Measurements from ENCODE around the gene ITPR1.
A peak's percentile ranks its signal among the peaks of the same experiment; 100 is the strongest.

Gene ITPR1

GRCh38 chr3:4856564-4856963 is 363.4 kb downstream of the ITPR1 start:
- DNase-seq (ENCODE audit: low spot score): no peak

- no peak for DNase-seq (ENCODE audit: low spot score)
Measured at GRCh38 chr3:4856986-4857385, 363.8 kb downstream of the ITPR1 start.

DNA sequence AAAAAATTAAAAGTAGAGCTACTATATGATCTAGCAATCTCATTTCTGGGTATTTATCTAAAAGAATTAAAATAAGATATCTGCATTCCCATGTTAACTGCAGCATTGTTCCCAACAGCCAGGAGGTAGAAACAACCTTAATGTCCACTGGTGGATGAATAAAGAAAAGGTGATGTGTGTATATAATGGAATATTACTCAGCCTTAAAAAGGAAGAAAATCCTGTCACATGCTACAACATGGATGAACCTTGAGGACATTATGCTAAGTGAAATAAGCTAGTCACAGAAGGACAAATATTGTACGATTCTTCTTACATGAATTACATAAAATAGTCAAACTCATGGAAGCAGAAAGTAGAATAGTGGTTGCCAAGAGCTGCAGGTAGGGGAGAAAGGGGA is 366.6 kb downstream of the ITPR1 start:
- DNase-seq (ENCODE audit: low spot score): no peak

- DNase-seq (ENCODE audit: low spot score): no peak
Measured at GRCh38 chr3:4862973-4863372, 369.8 kb downstream of the ITPR1 start.

DNA sequence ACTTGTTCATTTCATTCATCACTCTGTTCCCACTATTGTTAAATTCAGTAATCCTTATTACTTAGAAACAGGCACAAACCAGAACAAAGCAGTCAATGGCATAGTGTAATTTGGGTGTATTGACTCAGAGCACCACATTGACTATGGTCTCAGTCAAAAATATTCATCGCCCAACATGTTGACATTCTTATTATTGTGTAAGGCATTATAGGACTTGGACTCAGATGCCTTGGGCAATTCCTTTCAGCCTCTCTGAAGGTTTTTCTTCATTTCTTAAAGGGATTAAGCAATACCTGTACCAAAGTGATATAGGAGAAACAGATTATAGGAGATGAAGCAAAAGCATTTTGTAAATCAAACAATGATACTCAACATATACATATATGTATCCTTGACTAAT is 371.4 kb downstream of the ITPR1 start:
- DNase-seq (ENCODE audit: low spot score): no peak

DNA sequence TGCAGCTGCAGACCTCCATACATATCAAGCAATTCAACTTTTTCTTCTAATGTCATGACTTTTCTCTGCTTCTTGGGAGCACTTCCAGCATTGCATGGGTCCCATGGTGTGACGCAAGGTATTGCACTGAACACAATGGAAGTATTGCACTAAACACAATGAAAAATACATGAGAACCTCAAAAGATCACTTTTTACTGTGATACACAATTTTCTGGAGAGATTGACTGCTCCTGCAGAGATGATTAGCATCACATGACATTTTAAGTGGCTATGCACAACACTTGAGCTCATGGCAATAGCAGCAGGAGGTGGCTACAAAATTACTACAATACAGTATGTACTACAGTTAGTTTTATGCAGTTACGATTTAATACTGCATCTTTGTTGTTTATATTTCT is 372.6 kb downstream of the ITPR1 start:
- no peak for DNase-seq (ENCODE audit: low spot score)

DNA sequence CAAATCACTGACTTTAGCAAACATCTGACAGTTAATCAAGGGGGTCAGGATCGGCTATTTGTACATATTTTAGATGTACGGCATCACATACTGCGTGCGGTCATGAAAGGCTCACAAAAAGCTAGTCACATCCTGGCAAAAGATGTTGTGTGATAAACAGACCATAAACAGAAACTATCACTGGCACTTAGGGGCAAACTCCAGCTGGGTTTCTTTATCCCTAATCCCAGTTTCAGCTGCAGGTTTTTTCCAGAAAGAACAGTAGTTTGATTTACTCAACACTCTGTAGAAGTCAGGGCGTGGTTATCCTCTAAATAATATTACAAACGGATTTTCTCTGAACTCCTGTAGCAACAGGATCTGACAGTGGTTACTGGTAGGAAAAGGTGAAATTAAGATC is 373.7 kb downstream of the ITPR1 start:
- DNase-seq (ENCODE audit: low spot score): peak; percentile 43

- no peak for DNase-seq (ENCODE audit: low spot score)
Measured at GRCh38 chr3:4877173-4877787, 384.1 kb downstream of the ITPR1 start.

GRCh38 chr3:4880850-4881249 is 387.7 kb downstream of the ITPR1 start:
- DNase-seq (ENCODE audit: low spot score): no peak

- no peak for DNase-seq (ENCODE audit: low spot score)
Measured at GRCh38 chr3:4882548-4882947, 389.4 kb downstream of the ITPR1 start.

DNA sequence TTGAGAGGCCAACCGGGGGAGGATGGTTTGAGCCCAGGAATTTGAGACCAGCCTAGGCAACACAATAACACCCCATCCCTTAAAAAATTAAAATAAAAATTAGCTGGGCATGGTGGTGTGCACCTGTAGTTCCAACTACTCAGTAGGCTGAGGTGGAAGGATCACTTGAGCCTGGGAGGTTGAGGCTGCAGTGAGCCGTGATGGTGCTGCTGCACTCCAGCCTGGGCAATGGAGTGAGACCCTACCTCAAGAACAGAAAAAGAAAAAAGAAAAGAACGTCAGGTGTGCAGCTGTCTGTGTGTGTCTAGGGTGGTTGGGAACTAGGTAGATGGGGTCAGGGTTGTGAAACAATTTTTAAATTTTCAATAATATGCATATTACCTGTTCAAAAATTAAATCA is 389.9 kb downstream of the ITPR1 start:
- no peak for DNase-seq (ENCODE audit: low spot score)

DNA sequence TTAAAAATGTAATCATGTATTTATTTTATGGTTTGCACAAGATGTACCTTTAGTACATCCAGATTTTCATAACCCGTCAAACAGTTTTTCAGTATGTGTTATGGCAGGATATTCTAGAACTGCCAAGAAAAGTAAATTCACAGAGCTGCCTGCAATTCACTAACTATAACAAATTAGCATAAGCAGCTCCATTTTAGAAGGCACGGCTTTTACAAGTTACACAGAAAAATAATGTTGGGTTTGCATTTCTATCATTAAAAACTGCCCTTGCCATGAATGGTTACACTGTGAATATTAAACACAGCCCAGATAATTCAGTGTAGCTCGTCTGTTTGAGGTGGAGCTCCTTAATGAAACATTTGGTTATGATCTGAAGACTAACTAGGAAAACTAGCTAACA is 391.7 kb downstream of the ITPR1 start:
- no peak for DNase-seq (ENCODE audit: low spot score)

DNA sequence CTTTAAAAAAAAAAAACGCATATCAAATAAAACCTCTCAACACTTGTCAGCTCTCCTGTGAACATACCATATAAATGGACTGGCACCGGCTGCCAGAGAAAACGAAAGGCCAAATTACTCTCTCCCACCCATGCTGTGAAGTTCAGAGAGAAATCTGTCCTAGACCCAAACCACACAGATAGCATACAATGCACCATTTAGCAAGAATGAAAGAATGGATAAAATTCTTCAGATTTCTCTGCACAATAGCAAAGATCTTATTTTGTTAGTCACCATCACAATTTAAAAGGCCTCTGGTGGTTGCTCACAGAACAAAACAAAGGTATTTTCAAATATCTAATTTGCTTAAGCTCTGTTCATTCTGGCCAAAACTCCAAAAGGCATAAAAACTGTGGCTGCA is 392.2 kb downstream of the ITPR1 start:
- no peak for DNase-seq (ENCODE audit: low spot score)

DNA sequence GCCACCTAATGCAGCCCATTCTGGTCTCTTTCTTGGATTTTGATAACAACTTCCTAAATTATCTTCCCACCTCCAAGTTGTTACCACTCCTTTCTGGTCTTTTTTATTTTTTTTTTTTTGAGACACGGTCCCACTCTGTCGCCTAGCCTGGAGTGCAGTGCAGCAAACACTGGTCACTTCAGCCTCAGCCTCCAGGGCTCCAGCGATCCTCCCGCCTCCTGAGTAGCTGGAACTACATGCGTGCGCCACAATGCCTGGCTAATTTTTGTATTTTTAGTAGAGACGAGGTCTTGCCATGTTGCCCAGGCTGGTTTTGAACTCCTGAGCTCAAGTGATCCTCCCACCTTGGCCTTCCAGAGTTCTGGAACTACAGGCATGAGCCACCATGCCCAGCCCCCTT is 393.3 kb downstream of the ITPR1 start:
- DNase-seq (ENCODE audit: low spot score): no peak

DNA sequence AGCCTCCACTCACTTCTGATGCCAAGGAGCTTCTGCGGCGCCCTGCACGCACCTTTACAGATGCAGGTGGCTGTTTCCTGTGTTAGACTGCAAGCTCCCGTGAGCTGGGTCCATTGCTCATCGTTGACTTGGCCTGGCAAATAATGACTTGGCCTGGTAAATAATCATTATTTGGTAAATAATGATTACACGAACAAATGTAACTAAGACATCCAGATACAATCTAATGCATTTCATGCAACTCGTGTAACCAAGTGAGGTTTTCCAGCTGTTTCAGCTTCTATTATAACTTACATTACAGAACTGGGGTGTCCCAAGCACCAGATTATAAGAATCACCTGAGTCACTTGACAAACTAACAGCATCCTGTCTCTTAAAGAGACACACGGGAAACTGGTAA is 394.0 kb downstream of the ITPR1 start:
- no peak for DNase-seq (ENCODE audit: low spot score)

- peak; percentile 60 for DNase-seq (ENCODE audit: low spot score)
Measured at GRCh38 chr3:4888913-4889846, 396.0 kb downstream of the ITPR1 start.

- DNase-seq (ENCODE audit: low spot score): no peak
Measured at GRCh38 chr3:4889896-4890295, 396.7 kb downstream of the ITPR1 start.

- no peak for DNase-seq (ENCODE audit: low spot score)
Measured at GRCh38 chr3:4894891-4895530, 401.9 kb downstream of the ITPR1 start.

DNA sequence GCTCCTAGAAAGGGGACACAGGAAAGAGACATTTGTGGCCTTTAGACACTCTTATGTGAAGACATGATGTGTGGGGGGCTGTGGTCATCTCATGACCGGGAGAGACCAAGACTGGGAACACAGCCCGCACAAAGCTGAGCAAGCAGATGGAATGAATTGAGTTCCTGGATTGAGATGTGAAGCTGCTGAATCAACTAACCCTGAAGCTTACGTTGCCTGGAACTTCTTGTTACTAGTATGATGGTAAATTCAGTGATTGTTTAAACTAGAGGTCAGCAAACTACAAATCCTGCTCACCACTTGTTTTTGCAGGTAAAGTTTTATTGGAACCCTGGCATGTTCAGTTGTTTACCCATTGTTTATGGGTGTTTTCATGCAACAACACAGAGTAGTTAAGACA is 402.7 kb downstream of the ITPR1 start:
- no peak for DNase-seq (ENCODE audit: low spot score)
